Testis (tissue), 3 donors: ENCODE results near the gene BCL11A. TPM values are rescaled to one million over a fixed set of nuclear protein-coding genes. Genes with fewer than 3 reads are reported as not detected.

Experiments used
- DNase-seq: peaks from one replicate; pipeline ENCODE4 v3.0.0-alpha.2; 2019
- H3K27ac ChIP-seq, 2 donors: fragments of 200-600 bp; sonication (generic); one replicate each; pipeline ENCODE4 v1.5.1; 2019
- H3K27me3 ChIP-seq: fragments of 200-600 bp; sonication (generic); one replicate; pipeline ENCODE4 v1.5.1; 2019
- H3K36me3 ChIP-seq: fragments of 200-600 bp; sonication (generic); one replicate; pipeline ENCODE4 v1.5.1; 2017; ENCODE audit warnings: low read depth; ENCODE audit errors: missing control alignments
- H3K4me1 ChIP-seq: fragments of 200-600 bp; sonication (generic); one replicate; pipeline ENCODE4 v1.5.1; 2019
- H3K4me3 ChIP-seq, 2 donors: fragments of 200-600 bp; sonication (generic); one replicate each; pipeline ENCODE4 v1.5.1; 2017 to 2019
- H3K9me3 ChIP-seq: fragments of 200-600 bp; sonication (generic); one replicate; pipeline ENCODE4 v1.5.1; 2017
- POLR2A ChIP-seq: fragments of 450-650 bp; IDR thresholded peaks from one replicate; pipeline ENCODE4 v1.6.1; 2017; ENCODE audit warnings: antibody characterized with exemption, mild to moderate bottlenecking, moderate library complexity
- WGBS, 2 donors: methylation state at CpG; one replicate each; pipeline ENCODE4 v1.1.5; 2018; 5-methylcytosine and 5-hydroxymethylcytosine counted together
- intact Hi-C: fragments of 100-400 bp; cut with DNase I; formaldehyde crosslinking; loops from one replicate; pipeline ENCODE4 v1.15.1; 2023; ENCODE audit warnings: low total_unique reads
- polyA plus RNA-seq: library from polyadenylated mRNA; stranded (reverse); fragments of 350-450 nt; fragmentation: Illumina TruSeq; extraction: RNeasy Lipid Tissue Mini Kit (QIAGEN cat#74804); gene quantifications from one replicate; pipeline ENCODE4 v1.2.3, GENCODE V29; 2014; ENCODE audit warnings: low read depth, low replicate concordance; ENCODE audit not compliant: insufficient read depth
- total RNA-seq, 2 donors: library from RNA; depleted of rRNA; stranded (reverse); fragments of >200 nt; gene quantifications; one replicate each; pipeline ENCODE4 v1.2.3, GENCODE V29; 2016
- TF ChIP-seq, protein P1 (sequence below), 3 experiments: fragments of 450-650 bp in 2 of 3; fragments of 200-600 bp in 1 of 3; sonication (generic) in 1 of 3; IDR thresholded peaks; one replicate each; pipeline ENCODE4 v1.5.1; 2016 to 2019; ENCODE audit warnings: antibody characterized with exemption in 3 of 3, mild to moderate bottlenecking in 2 of 3, moderate library complexity in 1 of 3

Gene BCL11A
- total and polyA plus RNA-seq, 3 donors from 2014 or later: 4.1 to 11.6 (median 5.1) TPM

- no peak for DNase-seq
- H3K36me3 ChIP-seq: no peaks in the 10 kb centered on the region
- 11 to 12% methylated on average over 12 of the region's 12 CpGs for WGBS, 2 donors
- intact Hi-C loops: no loop called here
- no peaks in the 10 kb centered on the region for H3K27me3 ChIP-seq
- no peak overlapping the region for H3K4me3 ChIP-seq
- TF ChIP-seq POLR2A: no peak
- TF ChIP-seq, protein P1, sequence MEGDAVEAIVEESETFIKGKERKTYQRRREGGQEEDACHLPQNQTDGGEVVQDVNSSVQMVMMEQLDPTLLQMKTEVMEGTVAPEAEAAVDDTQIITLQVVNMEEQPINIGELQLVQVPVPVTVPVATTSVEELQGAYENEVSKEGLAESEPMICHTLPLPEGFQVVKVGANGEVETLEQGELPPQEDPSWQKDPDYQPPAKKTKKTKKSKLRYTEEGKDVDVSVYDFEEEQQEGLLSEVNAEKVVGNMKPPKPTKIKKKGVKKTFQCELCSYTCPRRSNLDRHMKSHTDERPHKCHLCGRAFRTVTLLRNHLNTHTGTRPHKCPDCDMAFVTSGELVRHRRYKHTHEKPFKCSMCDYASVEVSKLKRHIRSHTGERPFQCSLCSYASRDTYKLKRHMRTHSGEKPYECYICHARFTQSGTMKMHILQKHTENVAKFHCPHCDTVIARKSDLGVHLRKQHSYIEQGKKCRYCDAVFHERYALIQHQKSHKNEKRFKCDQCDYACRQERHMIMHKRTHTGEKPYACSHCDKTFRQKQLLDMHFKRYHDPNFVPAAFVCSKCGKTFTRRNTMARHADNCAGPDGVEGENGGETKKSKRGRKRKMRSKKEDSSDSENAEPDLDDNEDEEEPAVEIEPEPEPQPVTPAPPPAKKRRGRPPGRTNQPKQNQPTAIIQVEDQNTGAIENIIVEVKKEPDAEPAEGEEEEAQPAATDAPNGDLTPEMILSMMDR (IDR thresholded peaks at IDR 0.05): no peak
- peaks cover 12% of the 10 kb centered on the region for H3K4me1 ChIP-seq
- H3K9me3 ChIP-seq: no peaks in the 10 kb centered on the region
- H3K27ac ChIP-seq: no peak overlapping the region
Observed at GRCh38 chr2:60557486-60557864, 4.0 kb upstream of the BCL11A start.

DNA sequence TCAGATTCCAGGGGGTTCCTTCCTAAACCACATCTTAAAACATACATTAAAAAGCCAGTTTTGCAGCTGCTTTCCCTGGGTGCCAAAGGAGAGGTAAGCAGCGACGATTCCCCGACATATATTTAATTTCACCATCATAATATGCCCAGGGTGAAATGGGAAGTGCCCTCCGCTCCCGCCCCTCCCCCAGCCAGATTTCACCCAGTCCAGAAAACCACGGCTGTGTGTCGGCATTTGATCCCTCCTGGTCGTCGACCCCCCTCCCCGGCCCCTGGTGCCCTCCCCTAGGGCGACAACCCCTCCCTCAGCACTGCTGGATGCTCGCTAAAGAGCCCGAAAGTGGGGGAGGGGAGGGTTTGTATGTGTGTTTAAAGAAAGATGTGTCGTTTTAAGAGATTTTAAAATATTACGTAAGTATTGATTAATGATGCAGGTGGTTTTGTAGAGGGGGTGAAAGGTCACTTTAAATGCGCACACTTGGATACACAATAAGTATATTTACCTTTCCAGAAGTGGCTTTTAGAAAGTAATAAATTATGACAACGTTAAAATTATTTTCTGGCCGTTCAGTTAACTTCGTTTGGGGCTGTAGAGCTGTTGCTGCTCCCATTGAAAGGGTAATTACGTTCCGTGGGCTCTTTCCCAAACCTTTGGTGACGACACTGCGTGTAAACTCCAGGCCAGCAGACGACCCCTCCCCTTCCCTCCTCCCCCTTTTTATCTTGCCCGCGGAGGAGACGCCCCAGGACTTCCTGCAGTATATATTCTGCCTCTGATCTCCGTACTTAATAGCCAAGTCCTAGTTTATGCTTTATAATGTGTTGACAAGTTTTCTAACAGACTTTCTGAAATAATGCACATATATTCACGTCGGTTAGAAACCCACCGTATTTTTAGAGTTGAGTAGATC is 3.4 kb upstream of the BCL11A start:
- Histone ChIP-seq H3K27ac (no peak overlapping the region), H3K27me3 (no peaks in the 10 kb centered on the region), H3K4me1 (peaks cover 12% of the 10 kb centered on the region), H3K9me3 (no peaks in the 10 kb centered on the region), H3K36me3 (no peaks in the 10 kb centered on the region), H3K4me3 (no peak overlapping the region)
- WGBS, 2 donors: 4 to 6% methylated on average over 31 of the region's 31 CpGs
- no peak for DNase-seq
- intact Hi-C loops: no loop called here
- TF ChIP-seq, protein P1 (IDR thresholded peaks at IDR 0.05): no peak
- no peak for TF ChIP-seq POLR2A

DNA sequence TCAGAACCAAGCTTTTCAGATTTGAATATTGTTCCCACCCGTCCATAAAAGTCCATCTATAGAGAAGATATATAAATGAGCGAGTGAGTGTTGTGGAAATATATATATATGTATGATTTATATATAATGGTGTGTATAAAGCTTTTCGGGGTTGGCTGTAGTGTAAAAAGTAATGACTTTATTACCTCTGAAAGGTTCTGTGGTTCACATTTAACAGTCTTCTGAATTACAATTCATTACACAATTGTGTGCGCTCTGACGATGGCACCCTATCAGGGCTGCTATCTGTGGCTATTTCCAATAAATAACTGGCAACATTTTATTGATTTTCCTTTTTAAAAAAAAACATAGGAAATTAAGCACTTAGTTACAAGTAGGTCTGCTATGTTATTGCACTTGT is 2.7 kb upstream of the BCL11A start:
- H3K27me3 ChIP-seq: no peaks in the 10 kb centered on the region

GRCh38 chr2:60555783-60556139 is 2.3 kb upstream of the BCL11A start:
- Histone ChIP-seq H3K36me3 (no peaks in the 10 kb centered on the region), H3K9me3 (no peaks in the 10 kb centered on the region), H3K27me3 (no peaks in the 10 kb centered on the region), H3K27ac (no peak overlapping the region), H3K4me1 (peaks cover 14% of the 10 kb centered on the region), H3K4me3 (peak overlapping the region in 1 of 2 donors; percentile 54)
- 8 to 11% methylated on average over 5 of the region's 5 CpGs for WGBS, 2 donors
- TF ChIP-seq, protein P1 (IDR thresholded peaks at IDR 0.05): no peak
- no peak for TF ChIP-seq POLR2A
- intact Hi-C loops: no loop called here
- no peak for DNase-seq

More for the DNA sequence above, 2.7 kb upstream of the BCL11A start:
- no peaks in the 10 kb centered on the region for H3K36me3 ChIP-seq
- no peak overlapping the region for H3K4me3 ChIP-seq
- TF ChIP-seq, protein P1 (IDR thresholded peaks at IDR 0.05): no peak
- TF ChIP-seq POLR2A: no peak
- peaks cover 12% of the 10 kb centered on the region for H3K4me1 ChIP-seq
- no peak overlapping the region for H3K27ac ChIP-seq
- no peaks in the 10 kb centered on the region for H3K9me3 ChIP-seq
- no peak for DNase-seq
- intact Hi-C loops: no loop called here
- WGBS, 2 donors: 29 to 33% methylated on average over 5 of the region's 5 CpGs
